ENCODE measurements around the gene CARD14.

The CARD14 gene

GRCh38 chr17:80168371-80168770, 1.5 kb upstream of the CARD14 start:
- TF ChIP-seq CTCF (conservative IDR thresholded peaks at IDR 0.05) = no peak
- no peak overlapping the region for H3K27ac ChIP-seq

- TF ChIP-seq CTCF (conservative IDR thresholded peaks at IDR 0.05) = no peak
- peak overlapping the region; percentile 74; the same call in 1 of the 2 replicates for H3K27ac ChIP-seq
Measured at GRCh38 chr17:80169107-80169506, 723 bp upstream of the CARD14 start.

GRCh38 chr17:80171681-80172080, 1.9 kb downstream of the CARD14 start:
- no peak overlapping the region for H3K27ac ChIP-seq
- TF ChIP-seq CTCF (conservative IDR thresholded peaks at IDR 0.05) = no peak

GRCh38 chr17:80173126-80173525, 3.3 kb downstream of the CARD14 start:
- no peak for TF ChIP-seq CTCF (conservative IDR thresholded peaks at IDR 0.05)
- no peak overlapping the region for H3K27ac ChIP-seq

- no peak for TF ChIP-seq CTCF (conservative IDR thresholded peaks at IDR 0.05)
- H3K27ac ChIP-seq = no peak overlapping the region
Measured at GRCh38 chr17:80173916-80174315, 4.1 kb downstream of the CARD14 start.

GRCh38 chr17:80176757-80177156, 6.9 kb downstream of the CARD14 start:
- no peak for TF ChIP-seq CTCF (conservative IDR thresholded peaks at IDR 0.05)
- H3K27ac ChIP-seq = no peak overlapping the region

- TF ChIP-seq CTCF (conservative IDR thresholded peaks at IDR 0.05) = no peak
- H3K27ac ChIP-seq = no peak overlapping the region
Measured at GRCh38 chr17:80177986-80178595, 8.3 kb downstream of the CARD14 start.
